ENCODE measurements around the gene CLIP2. TPM values are rescaled to one million over a fixed set of nuclear protein-coding genes. Genes with fewer than 3 reads are reported as not detected.

The CLIP2 gene
- polyA plus RNA-seq, 3 donors = 1.1 to 5.2 (median 1.3) TPM

DNA sequence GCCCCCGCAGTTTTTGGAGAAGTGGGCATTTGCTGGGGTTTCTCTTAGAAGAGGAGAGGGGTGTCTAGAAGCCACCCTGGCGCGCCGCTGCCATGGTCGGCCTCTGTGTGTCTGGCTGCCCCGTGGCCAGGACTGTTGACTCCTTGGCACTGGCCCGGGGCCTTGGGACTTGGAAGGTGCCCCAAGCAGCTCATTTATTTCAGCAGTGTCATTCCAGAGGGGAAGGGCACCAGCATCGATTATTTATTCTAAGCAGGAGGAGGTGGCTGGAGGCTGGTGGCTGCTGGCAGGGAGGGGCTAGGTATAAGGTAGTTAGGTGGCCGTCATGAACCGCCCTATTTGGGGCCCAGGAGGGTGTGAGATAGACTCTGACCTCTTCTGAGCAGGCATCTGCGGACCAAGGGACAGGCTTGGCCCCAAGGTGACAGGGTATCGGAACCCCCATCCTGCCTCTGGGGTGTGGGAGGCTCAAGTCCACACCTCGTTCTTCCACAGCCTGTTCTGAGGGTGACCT, 166.1 kb downstream of the CLIP2 start:
- DNase-seq = no peak
- Mint-ChIP-seq H3K4me3 (peak overlapping the region in 1 of 2 donors; percentile 42), H3K27me3 (ENCODE audit: low read depth in 3 of 3) (peaks cover 30 to 43% (median 39%) of the 10 kb centered on the region in 3 donors), H3K9me3 (peaks cover 0 to 10% (median 9%) of the 10 kb centered on the region in 7 donors), H3K36me3 (peaks cover 0 to 3% of the 10 kb centered on the region in 2 donors), H3K4me1 (peaks cover 13% of the 10 kb centered on the region), H3K27ac (no peak overlapping the region)
- H3K36me3 ChIP-seq (replicated peaks in 1 of 2; ENCODE audit: control insufficient read depth in 1 of 2, insufficient read depth in 2 of 2, low read length in 2 of 2) = no peaks in the 10 kb centered on the region
- no peak overlapping the region for H3K4me3 ChIP-seq (replicated peaks in 1 of 3; ENCODE audit: low read depth in 2 of 3, low read length in 3 of 3)
- H3K27ac ChIP-seq (ENCODE audit: low read depth in 1 of 2, low read length in 2 of 2) = no peak overlapping the region
- no peaks in the 10 kb centered on the region for H3K79me2 ChIP-seq (ENCODE audit: insufficient read depth, low read length)
- H2AFZ ChIP-seq (ENCODE audit: insufficient read depth, low read depth, low read length, poor library complexity, severe bottlenecking) = no peak overlapping the region
- 85% methylated on average over 10 of the region's 13 CpGs for WGBS (ENCODE audit: insufficient coverage)
- no peak overlapping the region for H3K9ac ChIP-seq (ENCODE audit: insufficient read depth, low read length, poor library complexity, severe bottlenecking)
- TF ChIP-seq, protein P1, sequence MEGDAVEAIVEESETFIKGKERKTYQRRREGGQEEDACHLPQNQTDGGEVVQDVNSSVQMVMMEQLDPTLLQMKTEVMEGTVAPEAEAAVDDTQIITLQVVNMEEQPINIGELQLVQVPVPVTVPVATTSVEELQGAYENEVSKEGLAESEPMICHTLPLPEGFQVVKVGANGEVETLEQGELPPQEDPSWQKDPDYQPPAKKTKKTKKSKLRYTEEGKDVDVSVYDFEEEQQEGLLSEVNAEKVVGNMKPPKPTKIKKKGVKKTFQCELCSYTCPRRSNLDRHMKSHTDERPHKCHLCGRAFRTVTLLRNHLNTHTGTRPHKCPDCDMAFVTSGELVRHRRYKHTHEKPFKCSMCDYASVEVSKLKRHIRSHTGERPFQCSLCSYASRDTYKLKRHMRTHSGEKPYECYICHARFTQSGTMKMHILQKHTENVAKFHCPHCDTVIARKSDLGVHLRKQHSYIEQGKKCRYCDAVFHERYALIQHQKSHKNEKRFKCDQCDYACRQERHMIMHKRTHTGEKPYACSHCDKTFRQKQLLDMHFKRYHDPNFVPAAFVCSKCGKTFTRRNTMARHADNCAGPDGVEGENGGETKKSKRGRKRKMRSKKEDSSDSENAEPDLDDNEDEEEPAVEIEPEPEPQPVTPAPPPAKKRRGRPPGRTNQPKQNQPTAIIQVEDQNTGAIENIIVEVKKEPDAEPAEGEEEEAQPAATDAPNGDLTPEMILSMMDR (IDR thresholded peaks at IDR 0.05) = no peak
- H4K20me1 ChIP-seq (ENCODE audit: insufficient read depth, low read length) = no peaks in the 10 kb centered on the region
- H3K27me3 ChIP-seq (ENCODE audit: control insufficient read depth in 2 of 2, insufficient read depth in 2 of 2, low read length in 2 of 2) = peaks cover 4 to 40% of the 10 kb centered on the region in 2 donors
- intact Hi-C loops (cut with micrococcal nuclease) = no loop called here
- peaks cover 0 to 5% of the 10 kb centered on the region in 2 donors for H3K9me3 ChIP-seq (replicated peaks in 1 of 2; ENCODE audit: control insufficient read depth in 1 of 2, insufficient read depth in 1 of 2, low read length in 2 of 2)
- peaks cover 10 to 13% of the 10 kb centered on the region in 2 donors for H3K4me1 ChIP-seq (ENCODE audit: control insufficient read depth in 1 of 2, insufficient read depth in 2 of 2, low read length in 2 of 2)
- no peak overlapping the region for H3K4me2 ChIP-seq (replicated peaks; ENCODE audit: extremely low read depth, low read length, poor library complexity, severe bottlenecking)

Other genes with a start within 250 kb of the CLIP2 start
- gene LIMK1, start 205.6 kb upstream of the CLIP2 start, polyA plus RNA-seq = 10 to 100 TPM; 12.6 to 30.2 (median 13.9) TPM
- 100 to 1,000 TPM; 162 to 234 (median 206) TPM for gene EIF4H, start 115.1 kb upstream of the CLIP2 start, polyA plus RNA-seq
- gene LAT2, start 79.4 kb upstream of the CLIP2 start, polyA plus RNA-seq = 100 to 1,000 TPM; 318 to 355 (median 349) TPM
- gene RFC2, start 35.0 kb upstream of the CLIP2 start, polyA plus RNA-seq = 10 to 100 TPM; 12.8 to 42.1 (median 33.5) TPM
- gene GTF2IRD1, start 164.5 kb downstream of the CLIP2 start, polyA plus RNA-seq = not detected

All from CD14-positive monocyte (primary cell).